Measurements from ENCODE around the gene TANGO6.

The TANGO6 gene

DNA sequence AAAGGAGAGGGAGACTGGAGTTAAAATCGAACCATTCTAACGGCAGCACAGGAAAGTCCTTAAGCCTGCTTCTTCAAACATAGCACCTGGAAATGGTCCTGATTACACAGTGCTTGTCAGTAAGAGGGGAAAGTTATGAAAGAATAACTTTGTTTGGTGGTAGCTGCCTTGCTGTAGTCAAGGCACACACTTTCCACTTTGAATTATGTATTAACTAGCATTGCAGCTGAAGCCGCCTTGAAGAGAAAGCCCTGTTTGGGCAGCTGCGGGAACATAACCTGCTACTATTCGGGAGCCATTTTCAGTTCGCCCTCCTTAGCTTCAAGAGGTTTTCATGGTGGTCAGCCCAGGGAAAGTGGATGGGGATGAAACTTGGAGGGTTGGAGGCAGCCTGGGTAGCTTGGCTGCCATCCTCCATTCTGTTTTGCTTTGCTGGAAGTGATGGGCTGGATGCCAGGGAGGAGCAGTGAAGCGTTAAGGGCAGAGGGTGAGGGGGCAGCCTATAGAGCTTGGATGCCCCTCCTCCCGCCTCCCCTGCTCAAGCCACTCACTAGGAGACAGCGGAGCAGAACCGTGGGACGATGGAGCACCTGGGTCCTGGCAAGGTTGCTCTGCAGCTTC, 256.9 kb downstream of the TANGO6 start:
- DNase-seq (ENCODE audit: low spot score) = no peak

DNA sequence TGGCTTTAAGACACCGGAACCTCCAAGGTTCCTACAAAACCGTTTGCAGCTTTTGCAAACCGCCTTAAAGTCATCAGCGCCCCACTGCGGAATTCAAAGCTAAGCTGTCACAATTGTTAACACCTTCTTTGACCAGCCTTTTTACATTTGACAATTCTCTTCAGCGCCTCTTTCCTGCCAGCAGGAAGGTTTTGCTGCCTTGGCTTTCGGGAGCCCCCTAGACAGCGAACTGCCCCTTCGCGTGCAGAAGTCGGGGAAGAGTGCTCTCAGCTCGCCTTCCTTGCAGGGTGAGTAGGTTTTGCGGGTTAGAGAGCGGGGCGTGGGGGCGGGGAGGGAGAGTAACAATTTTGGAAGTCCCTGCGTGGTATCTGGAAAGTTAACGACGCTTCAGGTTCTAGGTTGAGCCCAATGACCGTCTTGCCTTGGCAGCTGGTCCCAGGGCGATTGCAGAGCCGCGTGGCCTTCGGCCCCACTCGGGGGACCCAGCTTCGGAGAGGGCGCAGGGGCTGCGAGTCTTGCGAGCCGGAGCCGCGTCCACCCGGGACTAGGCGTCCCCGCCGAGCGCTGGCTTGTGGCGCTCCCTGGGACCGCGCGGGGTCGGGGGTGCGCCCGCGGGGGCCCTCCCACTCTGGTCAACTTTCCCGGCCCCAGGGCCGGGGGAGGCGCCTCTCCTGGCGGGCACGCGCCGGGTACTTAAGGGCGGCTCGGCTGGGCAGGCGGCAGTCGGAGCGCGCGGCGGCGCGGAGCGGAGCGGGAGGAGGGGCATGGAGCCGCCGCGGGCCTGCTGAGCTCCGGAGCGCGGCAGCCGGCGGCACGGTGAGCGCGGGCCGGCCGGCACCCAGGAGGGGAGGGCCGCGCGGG, 262.4 kb downstream of the TANGO6 start, which contains the start of gene HAS3:
HAS3 (plus strand) TSS at position 153 of the 861 bp plus-strand sequence. CDS start 3,743 bp downstream, outside the sequence.
- peak; percentile 40 for DNase-seq (ENCODE audit: low spot score)

GRCh38 chr16:69106491-69107315, 263.4 kb downstream of the TANGO6 start:
- no peak for DNase-seq (ENCODE audit: low spot score)

GRCh38 chr16:69107316-69107962, 264.1 kb downstream of the TANGO6 start:
- no peak for DNase-seq (ENCODE audit: low spot score)

- no peak for DNase-seq (ENCODE audit: low spot score)
These were observed 265.0 kb downstream of the TANGO6 start for GRCh38 chr16:69108064-69108904.

- no peak for DNase-seq (ENCODE audit: low spot score)
These were observed 265.5 kb downstream of the TANGO6 start for GRCh38 chr16:69108905-69109252.

GRCh38 chr16:69109486-69110270, 266.3 kb downstream of the TANGO6 start:
- no peak for DNase-seq (ENCODE audit: low spot score)

GRCh38 chr16:69110406-69110805, 267.1 kb downstream of the TANGO6 start:
- DNase-seq (ENCODE audit: low spot score) = no peak

DNA sequence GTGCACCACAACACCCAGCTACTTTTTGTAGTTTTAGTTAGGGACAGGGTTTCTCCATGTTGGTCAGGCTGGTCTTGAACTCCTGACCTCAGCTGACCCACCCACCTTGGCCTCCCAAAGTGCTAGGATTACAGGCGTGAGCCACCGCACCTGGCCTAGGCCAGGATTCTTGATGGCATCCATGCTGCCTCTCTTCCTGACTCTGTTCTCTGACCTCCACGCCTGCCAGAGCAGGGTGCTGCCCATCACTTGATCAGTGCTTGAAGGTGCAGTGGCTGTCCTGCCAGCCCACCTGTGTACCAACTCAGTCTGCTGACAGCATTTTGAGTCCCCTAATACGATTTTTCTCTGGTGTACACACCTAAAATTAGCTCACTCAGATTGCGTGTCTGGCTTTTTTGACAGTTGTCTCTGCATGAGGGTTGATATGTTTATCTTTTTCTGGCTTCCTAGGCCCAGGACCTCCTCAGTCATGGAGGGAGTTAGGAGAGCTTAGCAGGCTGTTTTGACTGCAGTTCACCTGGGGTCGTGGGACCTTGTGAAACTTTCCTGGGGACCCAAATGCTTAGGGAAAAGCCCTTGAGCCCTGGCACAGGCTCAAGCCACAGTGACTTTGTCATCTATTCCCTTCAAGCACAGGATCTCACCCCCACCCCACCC, 268.0 kb downstream of the TANGO6 start:
- DNase-seq (ENCODE audit: low spot score) = no peak

GRCh38 chr16:69111876-69112230, 268.5 kb downstream of the TANGO6 start:
- no peak for DNase-seq (ENCODE audit: low spot score)

DNA sequence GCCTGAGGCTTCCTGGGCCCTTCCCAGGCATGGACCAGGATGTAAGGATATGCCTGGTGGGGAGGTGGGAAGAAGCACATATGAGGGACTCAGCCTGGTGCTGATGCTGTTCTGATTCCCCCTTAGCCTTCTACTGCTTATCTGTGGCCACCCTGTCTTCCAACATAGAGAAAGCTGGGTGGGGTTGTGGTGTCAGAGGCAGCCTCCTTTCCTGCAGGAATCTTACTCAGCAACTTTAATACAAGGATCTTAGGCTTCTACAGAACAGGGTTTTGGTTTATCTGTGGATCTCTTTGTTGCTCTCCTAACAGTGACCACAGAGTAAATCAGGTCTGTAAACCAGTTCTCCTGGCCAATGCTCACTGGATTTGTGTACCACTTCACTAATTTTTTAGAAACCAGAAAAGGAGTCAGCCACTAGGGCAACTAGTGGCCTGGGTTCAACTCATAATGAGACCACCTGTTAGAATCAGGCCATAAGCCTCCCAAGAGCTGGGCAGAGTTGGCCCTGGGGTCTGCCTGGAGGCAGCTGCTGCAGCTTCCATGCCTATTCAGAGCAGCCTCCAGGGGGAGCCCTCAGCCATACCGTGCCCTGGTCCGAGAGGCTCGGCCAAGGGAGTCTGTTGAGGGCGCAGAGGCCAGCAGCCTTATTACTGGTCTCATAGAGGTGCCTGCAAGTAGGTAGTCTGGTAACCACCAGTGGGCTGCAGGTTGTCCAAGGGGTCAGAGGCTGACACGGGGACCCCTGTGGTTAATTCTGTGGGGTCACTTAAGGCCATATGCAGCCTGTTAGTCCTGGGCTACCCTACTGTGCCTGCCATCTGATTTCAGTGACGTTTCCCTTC, 269.2 kb downstream of the TANGO6 start:
- DNase-seq (ENCODE audit: low spot score) = peak; percentile 55

DNA sequence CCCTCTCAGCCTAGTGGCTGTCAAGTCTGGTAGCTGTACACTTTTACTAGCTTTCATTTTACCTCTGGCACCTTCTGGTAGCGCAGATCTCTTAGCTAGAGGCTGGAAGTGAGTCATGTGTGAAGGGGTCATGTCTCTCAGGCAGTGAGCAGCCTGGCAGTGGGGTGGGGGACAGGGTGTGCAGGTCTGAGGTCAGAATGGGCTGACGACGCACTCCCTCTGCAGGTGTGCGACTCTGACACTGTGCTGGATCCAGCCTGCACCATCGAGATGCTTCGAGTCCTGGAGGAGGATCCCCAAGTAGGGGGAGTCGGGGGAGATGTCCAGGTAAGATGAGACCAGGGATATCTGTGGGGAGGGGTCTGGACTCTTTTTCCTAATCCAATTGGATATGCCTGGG, 269.9 kb downstream of the TANGO6 start:
- no peak for DNase-seq (ENCODE audit: low spot score)

DNA sequence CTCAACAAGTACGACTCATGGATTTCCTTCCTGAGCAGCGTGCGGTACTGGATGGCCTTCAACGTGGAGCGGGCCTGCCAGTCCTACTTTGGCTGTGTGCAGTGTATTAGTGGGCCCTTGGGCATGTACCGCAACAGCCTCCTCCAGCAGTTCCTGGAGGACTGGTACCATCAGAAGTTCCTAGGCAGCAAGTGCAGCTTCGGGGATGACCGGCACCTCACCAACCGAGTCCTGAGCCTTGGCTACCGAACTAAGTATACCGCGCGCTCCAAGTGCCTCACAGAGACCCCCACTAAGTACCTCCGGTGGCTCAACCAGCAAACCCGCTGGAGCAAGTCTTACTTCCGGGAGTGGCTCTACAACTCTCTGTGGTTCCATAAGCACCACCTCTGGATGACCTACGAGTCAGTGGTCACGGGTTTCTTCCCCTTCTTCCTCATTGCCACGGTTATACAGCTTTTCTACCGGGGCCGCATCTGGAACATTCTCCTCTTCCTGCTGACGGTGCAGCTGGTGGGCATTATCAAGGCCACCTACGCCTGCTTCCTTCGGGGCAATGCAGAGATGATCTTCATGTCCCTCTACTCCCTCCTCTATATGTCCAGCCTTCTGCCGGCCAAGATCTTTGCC, 271.1 kb downstream of the TANGO6 start:
- DNase-seq (ENCODE audit: low spot score) = no peak

- no peak for DNase-seq (ENCODE audit: low spot score)
These were observed 271.6 kb downstream of the TANGO6 start for GRCh38 chr16:69114976-69115355.

DNA sequence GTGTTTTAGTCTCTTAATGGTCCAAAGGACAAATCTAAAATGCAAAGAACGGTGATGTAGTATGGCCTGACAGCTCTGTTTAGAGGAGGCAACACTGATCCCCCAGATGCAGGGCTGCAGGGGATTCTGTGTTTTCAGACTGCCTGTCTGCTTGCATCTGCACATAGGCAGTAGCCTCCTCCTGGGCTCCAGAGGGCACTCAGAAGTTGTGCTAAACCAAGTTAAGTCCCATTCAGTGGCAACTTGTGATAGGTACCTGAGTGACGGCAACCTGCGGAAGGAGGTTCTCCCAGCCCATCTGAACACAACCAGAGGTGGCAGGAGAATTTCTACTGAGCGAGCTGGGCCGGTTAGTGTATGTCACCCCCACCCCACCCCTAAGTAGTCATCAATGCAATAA, 272.0 kb downstream of the TANGO6 start:
- no peak for DNase-seq (ENCODE audit: low spot score)

DNA sequence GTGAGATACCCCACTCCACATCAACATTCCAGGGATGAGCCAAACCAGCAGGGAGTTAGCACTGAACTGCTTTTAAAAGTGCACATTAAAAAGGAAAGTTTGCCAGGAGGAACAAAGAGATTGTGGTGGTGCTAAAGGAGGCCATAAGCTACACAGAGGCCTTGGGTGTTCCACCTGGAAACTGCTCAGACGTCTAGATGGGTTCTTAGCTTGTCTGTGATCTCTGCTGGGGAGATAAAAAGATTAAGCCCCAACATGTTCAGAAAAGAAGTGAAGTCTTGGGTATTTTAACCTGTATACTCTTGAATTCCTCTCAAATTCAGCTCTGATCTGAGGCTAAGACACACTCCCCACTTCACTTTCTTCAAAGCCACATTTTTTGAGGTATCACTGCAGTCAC, 272.5 kb downstream of the TANGO6 start:
- no peak for DNase-seq (ENCODE audit: low spot score)

- DNase-seq (ENCODE audit: low spot score) = no peak
These were observed 273.0 kb downstream of the TANGO6 start for GRCh38 chr16:69116256-69116875.

GRCh38 chr16:69116906-69117305, 273.6 kb downstream of the TANGO6 start:
- DNase-seq (ENCODE audit: low spot score) = no peak
